ENCODE data around the gene VEZT.

The VEZT gene

DNA sequence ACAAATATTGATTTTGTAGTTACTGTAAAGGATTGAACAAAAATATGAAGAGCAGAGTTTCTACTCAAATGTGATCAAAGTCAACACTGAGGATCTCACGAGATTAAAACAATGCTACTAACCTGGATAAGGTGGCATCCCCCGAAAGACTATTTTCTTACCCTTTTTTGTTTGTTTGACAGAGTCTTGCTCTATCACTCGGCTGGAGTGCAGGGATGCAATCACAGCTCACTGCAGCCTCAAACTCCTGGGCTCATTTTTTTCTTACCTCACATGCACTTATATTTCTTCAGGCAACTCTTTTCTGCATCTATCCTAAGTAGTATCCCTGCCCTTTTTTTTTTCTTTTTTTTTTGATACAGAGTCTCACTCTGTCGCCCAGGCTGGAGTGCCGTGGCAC lies 109.2 kb downstream of the VEZT start:
- Histone ChIP-seq H3K4me1 (no peaks in the 10 kb centered on the region), H3K4me3 (no peak overlapping the region), H3K27ac (no peak overlapping the region), H3K9me3 (no peaks in the 10 kb centered on the region), H3K36me3 (no peaks in the 10 kb centered on the region), H3K27me3 (no peaks in the 10 kb centered on the region)
- intact Hi-C loops (cut with DNase I; ENCODE audit: low total_unique reads) = no loop called here
- no peak for TF ChIP-seq CTCF (IDR thresholded peaks at IDR 0.05)
- DNase-seq = no peak

- intact Hi-C loops (cut with DNase I; ENCODE audit: low total_unique reads) = no loop called here
- Histone ChIP-seq H3K27me3 (no peaks in the 10 kb centered on the region), H3K27ac (no peak overlapping the region), H3K4me3 (no peak overlapping the region), H3K9me3 (no peaks in the 10 kb centered on the region), H3K36me3 (no peaks in the 10 kb centered on the region), H3K4me1 (no peaks in the 10 kb centered on the region)
- DNase-seq = no peak
- no peak for TF ChIP-seq CTCF (IDR thresholded peaks at IDR 0.05)
These were observed 111.1 kb downstream of the VEZT start for GRCh38 chr12:95328708-95329107.

GRCh38 chr12:95335948-95336347 lies 118.3 kb downstream of the VEZT start:
- Histone ChIP-seq H3K9me3 (no peaks in the 10 kb centered on the region), H3K27me3 (no peaks in the 10 kb centered on the region), H3K4me1 (peaks cover 0 to 8% (median 0%) of the 10 kb centered on the region in 4 donors), H3K27ac (peak overlapping the region; percentile 41 to 58), H3K36me3 (no peaks in the 10 kb centered on the region), H3K4me3 (peak overlapping the region in 1 of 2 donors; percentile 19)
- intact Hi-C loops (cut with DNase I; ENCODE audit: low total_unique reads) = loop anchor here (2.0 to 10.0 kb wide), 3 partner anchors 121 to 219 kb away; partner anchors contain the start of genes FGD6 and VEZT
- TF ChIP-seq CTCF (IDR thresholded peaks at IDR 0.05) = no peak
- DNase-seq = no peak

DNA sequence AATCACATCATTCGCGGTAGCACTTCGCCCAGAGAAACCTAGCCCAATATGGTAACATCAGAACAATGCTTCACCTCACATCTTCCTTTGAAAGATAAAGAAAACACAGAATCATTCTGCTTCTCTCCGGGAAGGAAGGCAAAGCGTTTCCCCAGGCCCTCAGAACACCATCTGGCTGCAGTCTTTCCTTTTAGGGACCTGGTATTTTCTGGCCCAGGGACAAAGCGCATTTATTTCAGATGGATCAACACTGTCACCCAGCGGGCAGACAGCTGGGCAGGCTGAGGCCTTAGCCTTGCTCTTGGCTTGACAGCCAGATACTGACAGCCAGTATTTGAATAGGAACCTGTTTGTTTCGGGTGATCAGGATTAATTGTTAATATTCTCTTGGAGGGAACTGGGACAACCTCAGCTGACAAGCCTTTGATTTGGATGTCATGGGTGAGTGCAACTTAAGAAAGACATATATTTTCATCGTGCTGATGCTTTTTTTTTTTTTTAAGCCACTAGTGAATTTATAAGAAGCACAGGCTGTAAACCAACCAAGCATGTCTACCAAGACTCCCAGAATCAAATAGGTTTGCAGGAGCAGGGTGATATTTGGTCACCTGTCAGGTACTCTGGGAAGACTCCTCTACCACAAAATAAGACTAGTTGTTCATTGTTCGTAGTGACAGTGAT lies 118.9 kb downstream of the VEZT start:
- Histone ChIP-seq H3K4me1 (peaks cover 0 to 8% (median 0%) of the 10 kb centered on the region in 4 donors), H3K4me3 (peak overlapping the region in 1 of 2 donors; percentile 19), H3K27ac (peak overlapping the region; percentile 41 to 58), H3K27me3 (no peaks in the 10 kb centered on the region), H3K36me3 (no peaks in the 10 kb centered on the region), H3K9me3 (no peaks in the 10 kb centered on the region)
- peak; percentile 88 to 93 for TF ChIP-seq CTCF (IDR thresholded peaks at IDR 0.05)
- intact Hi-C loops (cut with DNase I; ENCODE audit: low total_unique reads) = loop anchor here (2.0 to 10.0 kb wide), 3 partner anchors 122 to 220 kb away; partner anchors contain the start of genes FGD6 and VEZT
- DNase-seq = peak; percentile 57 to 86

GRCh38 chr12:95337146-95337545 lies 119.5 kb downstream of the VEZT start:
- no peak for DNase-seq
- no peak overlapping the region for H3K27ac ChIP-seq
- no peaks in the 10 kb centered on the region for H3K9me3 ChIP-seq
- peaks cover 0 to 8% (median 0%) of the 10 kb centered on the region in 4 donors for H3K4me1 ChIP-seq
- no peaks in the 10 kb centered on the region for H3K36me3 ChIP-seq
- no peaks in the 10 kb centered on the region for H3K27me3 ChIP-seq
- TF ChIP-seq CTCF (IDR thresholded peaks at IDR 0.05) = no peak
- H3K4me3 ChIP-seq = no peak overlapping the region
- intact Hi-C loops (cut with DNase I; ENCODE audit: low total_unique reads) = loop anchor here (2.0 to 10.0 kb wide), 3 partner anchors 122 to 220 kb away; partner anchors contain the start of genes FGD6 and VEZT

All from tibial artery (tissue), 4 donors.